ENCODE data around the gene DRD3.

DRD3 gene

GRCh38 chr3:114120211-114120610, 58.6 kb downstream of the DRD3 start:
- Histone ChIP-seq H3K27ac (replicated peaks) (no peak overlapping the region), H3K4me3 (replicated peaks; ENCODE audit: insufficient read depth, low read length) (no peak overlapping the region), H3K27me3 (ENCODE audit: insufficient read depth, poor library complexity, severe bottlenecking) (no peaks in the 10 kb centered on the region)
- no peak for TF ChIP-seq REST (IDR thresholded peaks at IDR 0.05; ENCODE audit: insufficient replicate concordance, low read depth)
- TF ChIP-seq GABPA (IDR thresholded peaks at IDR 0.05; ENCODE audit: low read depth): no peak
- no peak for TF ChIP-seq SPI1 (IDR thresholded peaks at IDR 0.05; ENCODE audit: borderline replicate concordance, low read depth)
- TF ChIP-seq CTCF (IDR thresholded peaks at IDR 0.05; ENCODE audit: insufficient read depth, low read length): no peak
- TF ChIP-seq POLR2AphosphoS5 (IDR thresholded peaks at IDR 0.05; ENCODE audit: low read depth): no peak
- no peak for DNase-seq (ENCODE audit: low read depth in 1 of 2, low spot score in 1 of 2)

GRCh38 chr3:114119776-114120175, 59.1 kb downstream of the DRD3 start:
- no peak for DNase-seq (ENCODE audit: low read depth in 1 of 2, low spot score in 1 of 2)
- Histone ChIP-seq H3K4me3 (replicated peaks; ENCODE audit: insufficient read depth, low read length) (no peak overlapping the region), H3K27me3 (ENCODE audit: insufficient read depth, poor library complexity, severe bottlenecking) (no peaks in the 10 kb centered on the region), H3K27ac (replicated peaks) (no peak overlapping the region)
- TF ChIP-seq CTCF (IDR thresholded peaks at IDR 0.05; ENCODE audit: insufficient read depth, low read length): no peak
- no peak for TF ChIP-seq POLR2AphosphoS5 (IDR thresholded peaks at IDR 0.05; ENCODE audit: low read depth)
- no peak for TF ChIP-seq GABPA (IDR thresholded peaks at IDR 0.05; ENCODE audit: low read depth)
- TF ChIP-seq SPI1 (IDR thresholded peaks at IDR 0.05; ENCODE audit: borderline replicate concordance, low read depth): no peak
- TF ChIP-seq REST (IDR thresholded peaks at IDR 0.05; ENCODE audit: insufficient replicate concordance, low read depth): no peak

- DNase-seq (ENCODE audit: low read depth in 1 of 2, low spot score in 1 of 2): no peak
Observed at GRCh38 chr3:114115143-114115542, 63.7 kb downstream of the DRD3 start.

More at GRCh38 chr3:114115143-114115542, 63.7 kb downstream of the DRD3 start:
- no peak overlapping the region for H3K4me3 ChIP-seq (replicated peaks; ENCODE audit: insufficient read depth, low read length)
- no peaks in the 10 kb centered on the region for H3K27me3 ChIP-seq (ENCODE audit: insufficient read depth, poor library complexity, severe bottlenecking)
- TF ChIP-seq POLR2AphosphoS5 (IDR thresholded peaks at IDR 0.05; ENCODE audit: low read depth) (no peak), REST (IDR thresholded peaks at IDR 0.05; ENCODE audit: insufficient replicate concordance, low read depth) (no peak), SPI1 (IDR thresholded peaks at IDR 0.05; ENCODE audit: borderline replicate concordance, low read depth) (no peak), GABPA (IDR thresholded peaks at IDR 0.05; ENCODE audit: low read depth) (no peak), CTCF (IDR thresholded peaks at IDR 0.05; ENCODE audit: insufficient read depth, low read length) (no peak)
- H3K27ac ChIP-seq (replicated peaks): no peak overlapping the region
